GM10266 (cell line): ENCODE results near the gene ACKR2.

Source experiments
- DNase-seq: peaks from one replicate; pipeline ENCODE4 v3.0.0; 2012; ENCODE audit errors: extremely low spot score
- TF ChIP-seq, protein P1 (sequence below): IDR thresholded peaks from 2 replicates; pipeline ENCODE4 v1.5.1; 2012; ENCODE audit warnings: mild to moderate bottlenecking, low read depth; ENCODE audit not compliant: control insufficient read depth, insufficient read depth; ENCODE audit errors: missing control alignments

ACKR2 gene

DNA sequence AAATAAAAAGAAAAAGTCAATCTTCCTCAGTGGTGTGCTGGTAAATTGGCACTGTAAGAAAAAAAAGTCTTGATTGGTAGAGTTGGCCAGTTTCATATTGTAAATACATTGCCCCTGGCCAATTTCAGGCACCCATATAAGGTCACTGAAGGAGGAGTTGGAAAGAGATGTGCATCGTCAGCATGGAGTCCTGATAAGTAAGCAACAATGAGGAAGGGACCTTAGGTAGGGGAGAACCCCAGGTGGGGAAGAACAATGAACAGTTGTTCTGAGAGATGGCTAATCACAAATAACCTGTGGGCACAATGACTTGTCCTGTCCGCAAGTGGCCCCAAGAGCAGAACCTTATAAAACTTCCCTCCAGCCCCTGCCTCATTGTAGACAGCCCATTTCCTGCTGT lies 75.1 kb downstream of the ACKR2 start:
- DNase-seq, result no peak
- TF ChIP-seq, protein P1, sequence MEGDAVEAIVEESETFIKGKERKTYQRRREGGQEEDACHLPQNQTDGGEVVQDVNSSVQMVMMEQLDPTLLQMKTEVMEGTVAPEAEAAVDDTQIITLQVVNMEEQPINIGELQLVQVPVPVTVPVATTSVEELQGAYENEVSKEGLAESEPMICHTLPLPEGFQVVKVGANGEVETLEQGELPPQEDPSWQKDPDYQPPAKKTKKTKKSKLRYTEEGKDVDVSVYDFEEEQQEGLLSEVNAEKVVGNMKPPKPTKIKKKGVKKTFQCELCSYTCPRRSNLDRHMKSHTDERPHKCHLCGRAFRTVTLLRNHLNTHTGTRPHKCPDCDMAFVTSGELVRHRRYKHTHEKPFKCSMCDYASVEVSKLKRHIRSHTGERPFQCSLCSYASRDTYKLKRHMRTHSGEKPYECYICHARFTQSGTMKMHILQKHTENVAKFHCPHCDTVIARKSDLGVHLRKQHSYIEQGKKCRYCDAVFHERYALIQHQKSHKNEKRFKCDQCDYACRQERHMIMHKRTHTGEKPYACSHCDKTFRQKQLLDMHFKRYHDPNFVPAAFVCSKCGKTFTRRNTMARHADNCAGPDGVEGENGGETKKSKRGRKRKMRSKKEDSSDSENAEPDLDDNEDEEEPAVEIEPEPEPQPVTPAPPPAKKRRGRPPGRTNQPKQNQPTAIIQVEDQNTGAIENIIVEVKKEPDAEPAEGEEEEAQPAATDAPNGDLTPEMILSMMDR, result no peak

DNA sequence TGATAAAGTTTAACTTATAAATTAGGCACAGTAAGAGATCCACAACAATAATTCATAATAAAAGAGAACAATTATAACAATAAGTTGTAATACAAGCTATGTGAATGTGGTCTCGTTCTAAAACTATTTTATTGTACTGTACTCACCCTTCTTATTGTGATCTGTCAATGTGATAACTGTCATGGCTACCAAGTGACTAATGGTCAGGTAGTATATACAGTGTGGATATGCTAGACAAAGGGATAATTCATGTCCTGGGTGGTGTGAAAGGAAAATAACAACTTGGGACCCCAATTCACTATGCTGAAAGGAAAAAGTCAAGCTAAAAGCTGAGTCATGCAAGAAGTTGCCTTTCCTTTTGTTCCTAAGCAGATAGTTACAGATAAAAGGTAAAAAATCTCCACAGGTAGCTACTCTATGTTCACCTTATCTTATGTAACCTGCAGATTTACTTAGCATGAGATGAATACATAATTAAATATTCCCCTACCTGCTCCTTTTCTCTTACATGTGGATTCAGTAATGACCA lies 77.1 kb downstream of the ACKR2 start:
- TF ChIP-seq, protein P1, result no peak
- no peak for DNase-seq

DNA sequence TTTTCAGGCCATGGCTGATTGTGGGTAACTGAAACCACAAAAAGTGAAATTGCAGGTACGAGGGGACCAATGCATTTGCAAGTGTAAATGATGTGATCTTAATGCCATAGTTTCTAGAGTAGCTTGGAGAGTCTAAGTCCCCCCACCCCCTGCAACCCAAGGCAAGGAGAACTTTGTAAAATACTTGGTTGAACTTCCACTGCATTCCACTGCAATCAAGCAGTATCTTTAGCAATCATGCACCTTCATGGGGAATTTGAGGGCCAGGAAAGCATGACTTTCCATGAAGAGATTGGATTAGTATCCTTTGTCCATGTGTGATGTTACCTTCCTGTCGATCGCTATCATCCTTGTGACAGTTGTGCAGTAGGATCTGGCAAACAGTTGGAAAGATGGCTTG lies 77.8 kb downstream of the ACKR2 start:
- no peak for DNase-seq
- TF ChIP-seq, protein P1, result no peak

DNA sequence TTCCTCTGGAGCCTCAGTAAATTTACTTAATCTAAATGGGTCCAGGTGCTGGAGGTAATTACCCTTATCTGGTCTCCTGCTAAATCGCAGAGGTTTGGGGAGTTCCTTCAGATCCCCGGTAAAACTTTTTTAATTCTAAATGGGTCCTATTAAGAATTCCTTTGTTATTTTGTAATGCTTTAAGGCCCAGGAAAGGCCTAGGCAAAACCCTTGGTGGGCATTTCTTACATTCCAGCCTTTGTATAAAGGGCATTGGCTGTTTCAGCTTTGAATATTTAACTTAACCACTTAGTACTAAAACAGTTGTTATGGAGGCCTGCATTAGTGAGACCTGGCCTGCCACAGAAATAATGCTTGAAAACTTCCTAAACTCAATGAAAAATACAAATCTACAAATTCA lies 81.8 kb downstream of the ACKR2 start:
- TF ChIP-seq, protein P1, result no peak
- DNase-seq, result no peak

DNA sequence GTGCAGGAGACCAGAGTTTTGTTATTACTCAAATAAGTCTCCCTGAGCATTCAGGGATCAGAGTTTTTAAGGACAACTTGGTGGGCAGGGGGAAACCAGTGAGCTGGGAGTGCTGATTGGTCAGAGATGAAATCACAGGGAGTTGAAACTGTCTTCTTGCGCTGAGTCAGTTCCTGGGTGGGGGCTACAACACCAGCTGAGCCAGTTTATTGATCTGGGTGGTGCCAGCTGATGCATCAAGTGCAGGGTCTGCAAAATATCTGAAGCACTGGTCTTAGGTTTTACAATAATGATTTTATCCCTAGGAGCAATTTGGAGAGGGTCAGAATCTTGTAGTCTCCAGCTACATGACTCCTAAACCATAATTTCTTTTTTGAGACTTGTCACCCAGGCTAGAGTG lies 82.9 kb downstream of the ACKR2 start:
- no peak for DNase-seq
- TF ChIP-seq, protein P1, result no peak

DNA sequence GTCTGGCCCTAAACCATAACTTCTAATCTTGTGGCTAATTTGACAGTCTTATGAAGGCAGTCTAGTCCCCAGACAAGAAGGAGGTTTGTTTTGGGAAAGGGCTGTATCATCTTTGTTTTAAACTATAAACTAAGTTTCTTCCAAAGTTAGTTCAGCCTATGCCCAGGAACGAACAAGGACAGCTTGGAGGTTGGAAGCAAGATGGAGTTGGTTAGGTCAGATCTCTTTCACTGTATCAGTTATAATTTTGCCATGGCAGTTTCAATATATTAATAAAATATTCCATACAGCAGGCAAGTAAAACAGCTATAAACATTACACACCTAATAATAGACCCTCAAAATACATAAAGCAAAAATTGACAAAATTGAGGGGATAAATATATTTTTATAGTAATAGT lies 83.6 kb downstream of the ACKR2 start:
- no peak for DNase-seq
- TF ChIP-seq, protein P1, result no peak

DNA sequence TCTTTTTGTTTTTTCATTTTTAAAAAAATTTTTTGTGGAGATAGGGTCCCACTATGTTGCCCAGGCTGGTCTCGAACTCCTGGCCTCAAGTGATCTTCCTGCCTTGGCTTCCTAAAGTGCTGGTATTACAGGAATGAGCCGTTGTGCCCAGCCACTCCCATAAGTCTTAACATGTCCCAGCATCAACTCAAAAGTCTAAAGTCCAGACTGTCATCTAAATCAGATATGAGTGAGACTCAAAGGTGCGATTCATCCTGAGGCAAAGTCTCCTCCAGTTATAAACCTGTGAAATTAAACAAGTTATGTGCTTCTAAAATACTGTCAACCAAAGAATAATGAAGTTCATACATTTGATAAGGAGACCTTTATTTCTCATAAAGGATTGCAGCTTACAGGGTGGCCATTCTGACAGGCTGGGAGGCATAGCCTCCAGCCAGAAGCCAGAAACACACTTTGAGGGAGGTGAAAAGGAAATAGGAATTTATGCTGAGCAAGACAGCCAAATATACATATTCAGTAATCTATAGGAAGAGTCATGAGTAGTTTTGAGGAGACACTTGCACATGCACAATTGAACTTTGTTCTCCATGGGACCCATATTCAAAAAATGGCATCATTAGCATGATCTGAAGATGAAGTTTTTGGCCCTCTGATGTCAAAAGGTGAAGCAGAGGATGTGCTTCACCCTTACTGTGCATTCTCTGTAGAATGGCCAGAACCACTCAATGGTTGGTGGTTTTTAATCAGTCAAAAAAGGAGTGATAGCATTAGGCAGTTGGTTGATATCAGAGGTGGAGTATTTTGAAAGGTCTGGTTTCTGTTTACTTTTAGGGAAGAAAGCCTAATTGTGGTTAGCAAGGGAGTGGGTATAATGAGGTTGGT lies 85.7 kb downstream of the ACKR2 start:
- no peak for DNase-seq
- TF ChIP-seq, protein P1, result no peak
